H9 (cell line): Measurements from ENCODE around the gene PTCH1. TPM values are rescaled to one million over a fixed set of nuclear protein-coding genes. Genes with fewer than 3 reads are reported as not detected.

Source experiments
- DNase-seq: peaks from one replicate; pipeline ENCODE4 v3.0.0-alpha.2; 2017
- H2AFZ ChIP-seq: one replicate; pipeline ENCODE4 v1.6.1; 2013; ENCODE audit warnings: mild to moderate bottlenecking, low read length, control low read depth, moderate library complexity
- H2AK5ac ChIP-seq: 2 replicates; pipeline ENCODE4 v1.6.1; 2013; ENCODE audit warnings: low read length, control low read depth, mixed read lengths; ENCODE audit not compliant: insufficient read length
- H2BK120ac ChIP-seq: one replicate; pipeline ENCODE4 v1.6.1; 2013; ENCODE audit warnings: low read depth, mild to moderate bottlenecking, low read length, control low read depth, inconsistent platforms; ENCODE audit not compliant: poor library complexity, severe bottlenecking
- H2BK12ac ChIP-seq: 2 replicates; pipeline ENCODE4 v1.6.1; 2013; ENCODE audit warnings: low read length, control low read depth, mixed read lengths, low read depth; ENCODE audit not compliant: insufficient read length
- H2BK15ac ChIP-seq: 2 replicates; pipeline ENCODE4 v1.6.1; 2013; ENCODE audit warnings: low read depth, low read length, control low read depth
- H2BK20ac ChIP-seq: one replicate; pipeline ENCODE4 v1.6.1; 2013; ENCODE audit warnings: low read depth, mild to moderate bottlenecking, low read length, control low read depth, inconsistent platforms; ENCODE audit not compliant: poor library complexity, severe bottlenecking
- H2BK5ac ChIP-seq: 2 replicates; pipeline ENCODE4 v1.6.1; 2013; ENCODE audit warnings: low read length, control low read depth, mixed read lengths; ENCODE audit not compliant: insufficient read length
- H3K14ac ChIP-seq: 2 replicates; pipeline ENCODE4 v1.6.1; 2013; ENCODE audit warnings: low read length, control low read depth; ENCODE audit not compliant: insufficient read depth
- H3K18ac ChIP-seq: 2 replicates; pipeline ENCODE4 v1.6.1; 2013; ENCODE audit warnings: low read depth, mild to moderate bottlenecking, mixed read lengths, low read length, control low read depth; ENCODE audit not compliant: insufficient read length
- H3K23ac ChIP-seq: 2 replicates; pipeline ENCODE4 v1.6.1; 2013; ENCODE audit warnings: low read length, control low read depth, mixed read lengths, low read depth; ENCODE audit not compliant: insufficient read length
- H3K23me2 ChIP-seq: 2 replicates; pipeline ENCODE4 v1.6.1; 2013; ENCODE audit warnings: low read depth, mild to moderate bottlenecking, mixed read lengths, low read length, control low read depth; ENCODE audit not compliant: insufficient read length, poor library complexity, severe bottlenecking
- H3K27ac ChIP-seq: 2 replicates; pipeline ENCODE4 v1.5.1; 2013; ENCODE audit warnings: low read length, control low read depth, mixed read lengths, low read depth; ENCODE audit not compliant: insufficient read length
- H3K27me3 ChIP-seq: 2 replicates; pipeline ENCODE4 v1.6.1; 2013; ENCODE audit warnings: low read length, control low read depth, inconsistent platforms; ENCODE audit not compliant: insufficient read depth
- H3K4ac ChIP-seq: 2 replicates; pipeline ENCODE4 v1.6.1; 2013; ENCODE audit warnings: low read depth, mild to moderate bottlenecking, control low read depth, inconsistent platforms, low read length, moderate library complexity
- H3K4me1 ChIP-seq: 2 replicates; pipeline ENCODE4 v1.6.1; 2013; ENCODE audit warnings: low read length, control low read depth, inconsistent platforms; ENCODE audit not compliant: insufficient read depth
- H3K4me2 ChIP-seq: 2 replicates; pipeline ENCODE4 v1.6.1; 2013; ENCODE audit warnings: low read length, control low read depth, mixed read lengths; ENCODE audit not compliant: insufficient read length, insufficient read depth
- H3K56ac ChIP-seq: 2 replicates; pipeline ENCODE4 v1.6.1; 2013; ENCODE audit warnings: low read depth, mild to moderate bottlenecking, mixed read lengths, low read length, control low read depth; ENCODE audit not compliant: insufficient read length
- H3K79me1 ChIP-seq: 2 replicates; pipeline ENCODE4 v1.6.1; 2013; ENCODE audit warnings: low read depth, mild to moderate bottlenecking, moderate library complexity, low read length, control low read depth, inconsistent platforms; ENCODE audit not compliant: insufficient read depth, poor library complexity, severe bottlenecking
- H3K79me2 ChIP-seq: 2 replicates; pipeline ENCODE4 v1.6.1; 2013; ENCODE audit warnings: low read length, control low read depth, inconsistent platforms; ENCODE audit not compliant: insufficient read depth
- H3K9ac ChIP-seq: 2 replicates; pipeline ENCODE4 v1.6.1; 2013; ENCODE audit warnings: low read length, control low read depth, mixed read lengths; ENCODE audit not compliant: insufficient read length; ENCODE audit errors: extremely low read depth
- H3K9me3 ChIP-seq: one replicate; pipeline ENCODE4 v1.6.1; 2013; ENCODE audit warnings: low read depth, low read length, inconsistent platforms; ENCODE audit not compliant: control insufficient read depth
- H3T11ph ChIP-seq: one replicate; pipeline ENCODE4 v1.6.1; 2013; ENCODE audit warnings: mild to moderate bottlenecking, low read length, control low read depth, inconsistent platforms
- H4K20me1 ChIP-seq: one replicate; pipeline ENCODE4 v1.6.1; 2013; ENCODE audit not compliant: control insufficient read depth, insufficient read length, insufficient read depth
- H4K5ac ChIP-seq: 2 replicates; pipeline ENCODE4 v1.6.1; 2013; ENCODE audit warnings: low read depth, mild to moderate bottlenecking, mixed read lengths, low read length, control low read depth; ENCODE audit not compliant: insufficient read length
- H4K8ac ChIP-seq: replicated peaks from 2 replicates; pipeline ENCODE4 v1.6.1; 2013; ENCODE audit warnings: low read length, control low read depth, mixed read lengths, low read depth; ENCODE audit not compliant: insufficient read length
- H4K91ac ChIP-seq: 2 replicates; pipeline ENCODE4 v1.6.1; 2013; ENCODE audit warnings: low read depth, mild to moderate bottlenecking, moderate library complexity, mixed read lengths, low read length, control low read depth; ENCODE audit not compliant: insufficient read length
- H3K27ac Mint-ChIP-seq, 3 experiments: 2 replicates in 2 of 3; 3 replicates in 1 of 3; pipeline ENCODE4 v1.8.0; 2020 to 2021; ENCODE audit warnings: mixed read lengths in 3 of 3, mild to moderate bottlenecking in 1 of 3, moderate library complexity in 1 of 3
- H3K27me3 Mint-ChIP-seq: 2 replicates; pipeline ENCODE4 v1.8.0; 2021; ENCODE audit warnings: low read depth, mild to moderate bottlenecking, moderate library complexity, mixed read lengths
- H3K36me3 Mint-ChIP-seq, 3 experiments: 2 replicates in 2 of 3; 3 replicates in 1 of 3; pipeline ENCODE4 v1.8.0; 2020 to 2021; ENCODE audit warnings: low read depth in 3 of 3, mixed read lengths in 3 of 3; ENCODE audit not compliant: insufficient read depth in 1 of 3
- H3K4me1 Mint-ChIP-seq, 2 experiments: 2 replicates each; pipeline ENCODE4 v1.8.0; 2020; ENCODE audit warnings: mixed read lengths in 2 of 2
- H3K4me3 Mint-ChIP-seq, 2 experiments: 2 replicates in 1 of 2; 3 replicates in 1 of 2; pipeline ENCODE4 v1.8.0; 2020 to 2021; ENCODE audit warnings: mild to moderate bottlenecking in 2 of 2, mixed read lengths in 2 of 2, moderate library complexity in 1 of 2
- H3K9me3 Mint-ChIP-seq, 2 experiments: 2 replicates in 1 of 2; 3 replicates in 1 of 2; pipeline ENCODE4 v1.8.0; 2020; ENCODE audit warnings: mild to moderate bottlenecking in 2 of 2, mixed read lengths in 2 of 2, moderate library complexity in 1 of 2
- CTCF ChIP-seq: fragments of 200-600 bp; sonication (generic); conservative IDR thresholded peaks from 3 replicates; pipeline ENCODE4 v1.8.0; 2021; ENCODE audit warnings: antibody characterized with exemption, mild to moderate bottlenecking
- WGBS: extraction: QIAGEN DNeasy Blood & Tissue Kit; methylation state at CpG from one replicate; pipeline ENCODE4 v1.1.7; 2013; ENCODE audit warnings: missing lambda C conversion rate, low lambda C conversion rate, mixed read lengths; ENCODE audit not compliant: insufficient read length; ENCODE audit errors: extremely low coverage; 5-methylcytosine and 5-hydroxymethylcytosine counted together
- total RNA-seq: library from RNA; stranded (reverse); gene quantifications from 2 replicates; pipeline ENCODE4 v1.2.1, GENCODE V29; 2021

Gene PTCH1
- total RNA-seq, 1 experiment from 2014 or later, result 9.1 TPM

- Histone ChIP-seq H3K23me2 (no peaks in the 10 kb centered on the region), H3K79me2 (no peaks in the 10 kb centered on the region), H2AFZ (no peak overlapping the region), H2BK15ac (no peak overlapping the region), H3K27me3 (no peaks in the 10 kb centered on the region), H4K5ac (no peak overlapping the region), H3K14ac (no peak overlapping the region), H4K20me1 (no peaks in the 10 kb centered on the region), H3T11ph (no peak overlapping the region), H3K4ac (no peak overlapping the region), H3K9ac (no peak overlapping the region), H3K56ac (no peak overlapping the region), H3K4me2 (no peak overlapping the region), H3K9me3 (no peaks in the 10 kb centered on the region), H4K8ac (no peak overlapping the region), H2BK12ac (no peak overlapping the region), H3K27ac (no peak overlapping the region), H3K18ac (no peak overlapping the region), H3K4me1 (peaks cover 5% of the 10 kb centered on the region; the same call in 1 of the 2 replicates), H3K23ac (no peak overlapping the region), H2AK5ac (no peak overlapping the region), H4K91ac (no peak overlapping the region), H3K79me1 (no peaks in the 10 kb centered on the region), H2BK20ac (no peak overlapping the region), H2BK120ac (no peak overlapping the region), H2BK5ac (no peak overlapping the region)
- peaks cover 4 to 8% (median 7%) of the 10 kb centered on the region in 3 experiments; a peak in 5 of 7 replicates for H3K36me3 Mint-ChIP-seq
- WGBS, result no CpG with 5 or more reads among the region's 8 CpGs
- peaks cover 10 to 19% of the 10 kb centered on the region in 2 experiments for H3K9me3 Mint-ChIP-seq
- no peak for TF ChIP-seq CTCF
- H3K27me3 Mint-ChIP-seq, result peaks cover 41% of the 10 kb centered on the region
- no peak overlapping the region for H3K4me3 Mint-ChIP-seq
- no peak for DNase-seq
- H3K27ac Mint-ChIP-seq, result no peak overlapping the region
- H3K4me1 Mint-ChIP-seq, result peaks cover 12 to 13% of the 10 kb centered on the region in 2 experiments
Observed at GRCh38 chr9:95433096-95433819, 83.5 kb downstream of the PTCH1 start.
